PC-9 (cell line): ENCODE data around the gene HCST. TPM values are rescaled to one million over a fixed set of nuclear protein-coding genes. Genes with fewer than 3 reads are reported as not detected.

ENCODE experiments used
- BruUV-seq: library from RNA; stranded (reverse); fragments of 400-500 nt; replicated peaks from 2 replicates; lab custom pipeline; 2021; lab: Mats Ljungman, UMichigan
- CTCF ChIA-PET: fragments of 300-600 bp; sonication (Branson Sonifier 250); formaldehyde crosslinking; loops from one replicate; lab custom pipeline; 2022; ENCODE audit warnings: antibody characterized with exemption; lab: Charles Lee
- POLR2A ChIA-PET: fragments of 300-600 bp; sonication (Branson Sonifier 250); formaldehyde crosslinking; loops from one replicate; lab custom pipeline; 2022; ENCODE audit warnings: antibody characterized with exemption; ENCODE audit not compliant: unreplicated experiment; lab: Charles Lee
- DNase-seq, 2 experiments: peaks; one replicate each; pipeline versions ENCODE4 v3.0.0 to v3.0.0-alpha.2; 2015 to 2022; ENCODE audit warnings: mixed read lengths in 1 of 2
- H2AFZ ChIP-seq: fragments of 200-600 bp; sonication (generic); 2 replicates; pipeline ENCODE4 v1.8.1; 2017; ENCODE audit warnings: antibody characterized with exemption
- H3F3A ChIP-seq: fragments of 200-600 bp; sonication (generic); 2 replicates; pipeline ENCODE4 v1.8.1; 2017; ENCODE audit warnings: antibody characterized with exemption, mild to moderate bottlenecking, low read depth; ENCODE audit not compliant: insufficient read depth
- H3K27ac ChIP-seq: fragments of 200-600 bp; sonication (generic); 2 replicates; pipeline ENCODE4 v1.6.1; 2016; ENCODE audit warnings: mixed run types
- H3K27me3 ChIP-seq: fragments of 200-600 bp; sonication (generic); 2 replicates; pipeline ENCODE4 v1.6.1; 2016; ENCODE audit warnings: low read depth, mixed run types; ENCODE audit not compliant: insufficient read depth
- H3K36me3 ChIP-seq: fragments of 200-600 bp; sonication (generic); 2 replicates; pipeline ENCODE4 v1.6.1; 2016; ENCODE audit warnings: low read depth, mixed run types
- H3K4me1 ChIP-seq: fragments of 200-600 bp; sonication (generic); replicated peaks from 2 replicates; pipeline ENCODE4 v1.6.1; 2016; ENCODE audit warnings: mixed run types; ENCODE audit not compliant: insufficient read depth
- H3K4me2 ChIP-seq: fragments of 200-600 bp; sonication (generic); 2 replicates; pipeline ENCODE4 v1.6.1; 2017; ENCODE audit warnings: mixed run types
- H3K4me3 ChIP-seq: fragments of 200-600 bp; sonication (generic); 2 replicates; pipeline ENCODE4 v1.6.1; 2016; ENCODE audit warnings: mixed run types
- H3K79me2 ChIP-seq: fragments of 200-600 bp; sonication (generic); 2 replicates; pipeline ENCODE4 v1.6.1; 2017; ENCODE audit warnings: low read depth, mixed run types
- H3K9me2 ChIP-seq: fragments of 200-600 bp; sonication (generic); 2 replicates; pipeline ENCODE4 v1.8.1; 2017; ENCODE audit warnings: mild to moderate bottlenecking; ENCODE audit not compliant: insufficient read depth
- H3K9me3 ChIP-seq: fragments of 200-600 bp; sonication (generic); 2 replicates; pipeline ENCODE4 v1.8.1; 2016; ENCODE audit warnings: low read depth; ENCODE audit not compliant: insufficient read depth
- H4K20me1 ChIP-seq: fragments of 200-600 bp; sonication (generic); 2 replicates; pipeline ENCODE4 v1.8.1; 2017; ENCODE audit not compliant: insufficient read depth
- CTCF ChIP-seq: fragments of 200-600 bp; sonication (generic); conservative IDR thresholded peaks from 2 replicates; pipeline ENCODE4 v1.6.1; 2017; ENCODE audit warnings: mixed run types, antibody characterized with exemption, mild to moderate bottlenecking, moderate library complexity
- EZH2 ChIP-seq: fragments of 200-600 bp; sonication (generic); IDR thresholded peaks from 2 replicates; pipeline ENCODE4 v1.8.0; 2017; ENCODE audit warnings: antibody characterized with exemption, low read depth
- intact Hi-C: fragments of 100-400 bp; cut with micrococcal nuclease; formaldehyde crosslinking; loops from one replicate; pipeline ENCODE4 v1.10.0; 2022; ENCODE audit not compliant: unreplicated experiment
- total RNA-seq: library from RNA; stranded (reverse); gene quantifications from 2 replicates; pipeline ENCODE4 v1.2.3, GENCODE V29; 2021

Gene HCST
- total RNA-seq, 1 experiment from 2014 or later: 1.8 TPM

- DNase-seq: no peak
- Histone ChIP-seq H3K4me3 (peak overlapping the region; percentile 48; the same call in 1 of the 2 replicates), H3K9me2 (no peaks in the 10 kb centered on the region), H3F3A (peaks cover 13% of the 10 kb centered on the region), H2AFZ (peak overlapping the region; percentile 74; the same call in 1 of the 2 replicates), H3K79me2 (peaks cover 15% of the 10 kb centered on the region), H3K4me1 (peaks cover 8% of the 10 kb centered on the region; the same call in 1 of the 2 replicates), H3K9me3 (no peaks in the 10 kb centered on the region), H3K4me2 (peak overlapping the region; percentile 78), H3K36me3 (no peaks in the 10 kb centered on the region), H3K27me3 (no peaks in the 10 kb centered on the region), H3K27ac (no peak overlapping the region), H4K20me1 (no peaks in the 10 kb centered on the region)
- ChIA-PET POLR2A (interaction anchor here (0.5 kb wide), 1 partner anchor 111 kb away, joined by 4 read pairs; no protein-coding TSS in a partner anchor), CTCF (no interaction called here)
- intact Hi-C loops: loop anchor here (10.0 kb wide), 1 partner anchor 158 kb away; the partner anchor contains the start of genes IGFLR1, LIN37, PSENEN and U2AF1L4
- no TSS peak for BruUV-seq
- TF ChIP-seq CTCF (no peak), EZH2 (no peak)
These were observed 644 bp downstream of the HCST start for GRCh38 chr19:35902870-35903475.

DNA sequence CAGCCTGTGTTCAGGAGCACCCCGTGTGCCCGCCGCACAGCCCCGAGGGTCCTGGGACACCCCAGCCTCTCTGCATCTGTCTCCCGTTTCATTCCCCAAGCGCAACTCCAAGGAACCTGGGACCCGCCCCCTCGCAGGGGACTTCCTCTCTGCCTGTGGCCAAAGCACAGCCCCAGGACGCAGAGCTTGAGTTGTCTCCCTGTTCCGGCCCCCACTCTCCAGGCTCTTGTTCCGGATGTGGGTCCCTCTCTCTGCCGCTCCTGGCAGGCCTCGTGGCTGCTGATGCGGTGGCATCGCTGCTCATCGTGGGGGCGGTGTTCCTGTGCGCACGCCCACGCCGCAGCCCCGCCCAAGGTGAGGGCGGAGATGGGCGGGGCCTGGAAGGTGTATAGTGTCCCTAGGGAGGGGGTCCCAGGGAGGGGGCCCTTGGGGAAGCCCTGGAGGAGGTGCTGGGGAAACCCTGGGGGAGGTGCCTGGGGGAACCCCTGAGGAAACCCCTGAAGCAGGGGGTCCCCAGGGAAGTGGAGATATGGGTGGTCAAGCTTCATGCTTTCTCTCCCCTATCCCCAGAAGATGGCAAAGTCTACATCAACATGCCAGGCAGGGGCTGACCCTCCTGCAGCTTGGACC, 1.3 kb downstream of the HCST start:
- Histone ChIP-seq H3K36me3 (no peaks in the 10 kb centered on the region), H4K20me1 (no peaks in the 10 kb centered on the region), H3K4me1 (peaks cover 8% of the 10 kb centered on the region; the same call in 1 of the 2 replicates), H3K27me3 (no peaks in the 10 kb centered on the region), H3K4me2 (peak overlapping the region; percentile 78), H3K4me3 (peak overlapping the region; percentile 48; the same call in 1 of the 2 replicates), H3K27ac (no peak overlapping the region), H3K79me2 (peaks cover 8% of the 10 kb centered on the region), H3K9me3 (no peaks in the 10 kb centered on the region), H3K9me2 (no peaks in the 10 kb centered on the region), H3F3A (peaks cover 13% of the 10 kb centered on the region), H2AFZ (peak overlapping the region; percentile 74; the same call in 1 of the 2 replicates)
- no peak for TF ChIP-seq EZH2
- TF ChIP-seq CTCF: no peak
- DNase-seq: peak; percentile 56 to 76
- CTCF ChIA-PET: no interaction called here
- BruUV-seq: no TSS peak
- intact Hi-C loops: loop anchor here (10.0 kb wide), 1 partner anchor 159 kb away; the partner anchor contains the start of genes IGFLR1, LIN37, PSENEN and U2AF1L4
- POLR2A ChIA-PET: no interaction called here

DNA sequence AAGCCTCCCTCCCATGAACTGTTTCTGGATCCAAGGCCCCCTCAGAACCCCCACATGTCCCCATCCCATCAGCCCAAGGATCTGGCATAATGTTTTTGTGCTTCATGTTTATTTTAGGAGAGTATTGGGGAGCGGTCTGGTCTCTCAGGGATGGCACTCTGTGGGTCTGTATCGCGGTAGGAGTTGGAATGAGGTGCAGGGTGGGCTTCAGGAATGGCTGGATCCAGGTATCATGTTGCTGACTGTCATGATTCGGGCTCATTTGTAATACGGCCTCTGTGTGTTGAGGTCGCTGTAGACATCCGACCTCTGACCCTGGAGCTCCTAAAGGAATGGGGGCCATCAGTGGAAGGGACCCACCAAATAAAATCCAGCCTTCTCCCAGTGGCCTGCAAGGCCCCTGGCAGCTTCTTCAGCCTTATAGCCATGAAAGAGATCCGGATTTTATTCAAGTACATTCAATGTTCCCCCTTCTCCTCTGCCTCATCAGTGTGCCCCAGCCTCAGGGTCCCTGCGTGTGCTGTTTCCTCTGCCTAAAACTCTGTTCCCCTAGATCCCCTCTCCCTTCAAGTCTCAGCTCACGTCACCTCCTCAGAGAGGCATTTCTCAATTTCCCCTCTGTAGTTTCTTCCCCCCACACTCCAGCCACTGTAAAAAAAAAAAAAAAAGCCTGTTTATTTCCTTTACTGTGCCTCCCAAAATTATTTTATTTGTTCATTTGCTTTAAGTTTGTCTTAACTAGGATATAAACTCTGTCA, 2.2 kb downstream of the HCST start:
- H3K27me3 ChIP-seq: no peaks in the 10 kb centered on the region
- peaks cover 8% of the 10 kb centered on the region; the same call in 1 of the 2 replicates for H3K4me1 ChIP-seq
- intact Hi-C loops: loop anchor here (10.0 kb wide), 1 partner anchor 160 kb away; the partner anchor contains the start of genes IGFLR1, LIN37, PSENEN and U2AF1L4
- DNase-seq: no peak
- no peak overlapping the region for H2AFZ ChIP-seq
- no peaks in the 10 kb centered on the region for H4K20me1 ChIP-seq
- 0 out of 2 replicates have a peak, but pooled peaks cover under 1% of the 10 kb centered on the region for H3K79me2 ChIP-seq
- H3K9me2 ChIP-seq: no peaks in the 10 kb centered on the region
- H3K27ac ChIP-seq: no peak overlapping the region
- no peak overlapping the region for H3K4me3 ChIP-seq
- H3K9me3 ChIP-seq: no peaks in the 10 kb centered on the region
- H3F3A ChIP-seq: peaks cover 13% of the 10 kb centered on the region
- H3K4me2 ChIP-seq: no peak overlapping the region
- no TSS peak for BruUV-seq
- ChIA-PET CTCF (no interaction called here), POLR2A (interaction anchor here (0.7 kb wide), 1 partner anchor 102 kb away, joined by 9 read pairs; no protein-coding TSS in a partner anchor)
- TF ChIP-seq CTCF (no peak), EZH2 (no peak)
- no peaks in the 10 kb centered on the region for H3K36me3 ChIP-seq
